GM23338 (cell line): Measurements from ENCODE around the gene FBXW11. TPM values are rescaled to one million over a fixed set of nuclear protein-coding genes. Genes with fewer than 3 reads are reported as not detected.
A peak's percentile ranks its signal among the peaks of the same experiment; 100 is the strongest.

ENCODE experiments used
- ATAC-seq: fragments of 200-7000 bp; cut with Tn5 transposase; 3 replicates; pipeline ENCODE4 v1.9.1; 2020
- DNase-seq: peaks from one replicate; pipeline ENCODE4 v3.0.0-alpha.2; 2015; ENCODE audit warnings: low spot score
- H2AFZ ChIP-seq: fragments of 200-600 bp; sonication (generic); 2 replicates; pipeline ENCODE4 v1.8.0; 2016; ENCODE audit warnings: antibody characterized with exemption, mild to moderate bottlenecking, moderate library complexity
- H3F3A ChIP-seq: fragments of 200-600 bp; sonication (generic); replicated peaks from 2 replicates; pipeline ENCODE4 v1.8.0; 2017; ENCODE audit warnings: antibody characterized with exemption, mixed run types, low read depth
- H3K27ac ChIP-seq: fragments of 200-600 bp; sonication (generic); 2 replicates; pipeline ENCODE4 v1.6.1; 2016; ENCODE audit warnings: low read depth
- H3K27me3 ChIP-seq: fragments of 200-600 bp; sonication (generic); 2 replicates; pipeline ENCODE4 v1.8.0; 2016; ENCODE audit warnings: mild to moderate bottlenecking, mixed run types, moderate library complexity; ENCODE audit not compliant: insufficient read depth
- H3K36me3 ChIP-seq: fragments of 200-600 bp; sonication (generic); 2 replicates; pipeline ENCODE4 v1.8.0; 2016; ENCODE audit warnings: mild to moderate bottlenecking; ENCODE audit not compliant: insufficient read depth
- H3K4me1 ChIP-seq: fragments of 200-600 bp; sonication (generic); 2 replicates; pipeline ENCODE4 v1.8.0; 2016; ENCODE audit warnings: mild to moderate bottlenecking, moderate library complexity; ENCODE audit not compliant: insufficient read depth
- H3K4me2 ChIP-seq: fragments of 200-600 bp; sonication (generic); 2 replicates; pipeline ENCODE4 v1.7.1; 2017; ENCODE audit warnings: mixed run types
- H3K4me3 ChIP-seq: fragments of 200-600 bp; sonication (generic); 2 replicates; pipeline ENCODE4 v1.6.1; 2016; ENCODE audit warnings: mixed run types
- H3K79me2 ChIP-seq: fragments of 200-600 bp; sonication (generic); replicated peaks from 2 replicates; pipeline ENCODE4 v1.8.0; 2017; ENCODE audit warnings: mild to moderate bottlenecking; ENCODE audit not compliant: insufficient read depth
- H3K9me2 ChIP-seq: fragments of 200-600 bp; sonication (generic); 2 replicates; pipeline ENCODE4 v1.8.0; 2017; ENCODE audit not compliant: insufficient read depth
- H4K20me1 ChIP-seq: fragments of 200-600 bp; sonication (generic); replicated peaks from 2 replicates; pipeline ENCODE4 v1.8.0; 2017; ENCODE audit warnings: mild to moderate bottlenecking; ENCODE audit not compliant: insufficient read depth
- H3K27ac Mint-ChIP-seq: 2 replicates; pipeline ENCODE4 v1.8.0; 2020; ENCODE audit warnings: inconsistent platforms, mild to moderate bottlenecking, moderate library complexity, mixed read lengths
- H3K27me3 Mint-ChIP-seq: 3 replicates; pipeline ENCODE4 v1.8.0; 2022; ENCODE audit warnings: low read depth, mild to moderate bottlenecking, moderate library complexity, mixed read lengths, inconsistent platforms; ENCODE audit not compliant: insufficient read depth, poor library complexity
- H3K36me3 Mint-ChIP-seq: 3 replicates; pipeline ENCODE4 v1.8.0; 2021; ENCODE audit warnings: low read depth, mild to moderate bottlenecking, inconsistent platforms, moderate library complexity, mixed read lengths
- H3K4me1 Mint-ChIP-seq: 3 replicates; pipeline ENCODE4 v1.8.0; 2020; ENCODE audit warnings: mild to moderate bottlenecking, inconsistent platforms, mixed read lengths
- H3K4me3 Mint-ChIP-seq: 3 replicates; pipeline ENCODE4 v1.8.0; 2021; ENCODE audit warnings: moderate library complexity, mild to moderate bottlenecking, inconsistent platforms, mixed read lengths
- H3K9me3 Mint-ChIP-seq: 3 replicates; pipeline ENCODE4 v1.8.0; 2020; ENCODE audit warnings: moderate library complexity, mild to moderate bottlenecking, inconsistent platforms, mixed read lengths
- CREB1 ChIP-seq: fragments of 250-450 bp; sonication (Bioruptor Pico); IDR thresholded peaks from 2 replicates; pipeline ENCODE4 v1.5.0; 2020; ENCODE audit warnings: low read depth, mild to moderate bottlenecking, moderate library complexity
- EZH2 ChIP-seq: fragments of 200-600 bp; sonication (generic); IDR thresholded peaks from one replicate; pipeline ENCODE4 v1.8.0; 2017; ENCODE audit warnings: antibody characterized with exemption, mild to moderate bottlenecking, low read depth; ENCODE audit not compliant: unreplicated experiment
- EZH2phosphoT487 ChIP-seq: fragments of 200-600 bp; sonication (generic); IDR thresholded peaks from one replicate; pipeline ENCODE4 v1.8.1; 2018; ENCODE audit warnings: antibody characterized with exemption; ENCODE audit not compliant: unreplicated experiment
- JUNB ChIP-seq: IDR thresholded peaks from one replicate; pipeline ENCODE4 v1.6.1; 2016; ENCODE audit warnings: antibody characterized with exemption; ENCODE audit not compliant: unreplicated experiment
- NANOG ChIP-seq: IDR thresholded peaks from 2 replicates; pipeline ENCODE4 v1.6.1; 2016; ENCODE audit warnings: antibody characterized with exemption, borderline replicate concordance
- POLR2AphosphoS5 ChIP-seq: IDR thresholded peaks from 2 replicates; pipeline ENCODE4 v1.6.1; 2016; ENCODE audit warnings: antibody characterized with exemption, low read depth
- REST ChIP-seq: IDR thresholded peaks from one replicate; pipeline ENCODE4 v1.6.1; 2018; ENCODE audit warnings: antibody characterized with exemption; ENCODE audit not compliant: unreplicated experiment
- STAT1 ChIP-seq: IDR thresholded peaks from one replicate; pipeline ENCODE4 v1.6.1; 2016; ENCODE audit warnings: antibody characterized with exemption; ENCODE audit not compliant: unreplicated experiment
- ZNF114 ChIP-seq: fragments of 250-450 bp; sonication (Bioruptor Pico); IDR thresholded peaks from 2 replicates; pipeline ENCODE4 v1.5.0; 2020; ENCODE audit warnings: mild to moderate bottlenecking, moderate library complexity
- ZNF331 ChIP-seq: fragments of 250-450 bp; sonication (Bioruptor Pico); IDR thresholded peaks from 2 replicates; pipeline ENCODE4 v1.5.0; 2020; ENCODE audit warnings: low read depth, mild to moderate bottlenecking, moderate library complexity
- polyA plus RNA-seq: library from polyadenylated mRNA; unstranded; fragments of >200 nt; fragmentation: Nextera tagmentation; extraction: Ambion mirVana; gene quantifications from 2 replicates; pipeline ENCODE4 v1.2.1, GENCODE V29; 2016
- total RNA-seq: library from RNA; depleted of rRNA; stranded (reverse); fragments of >200 nt; shearing (Covaris generic); gene quantifications from 2 replicates; pipeline ENCODE4 v1.2.3, GENCODE V29; 2014
- TF ChIP-seq, protein P1 (sequence below), 2 experiments: fragments of 200-600 bp in 1 of 2; sonication (generic) in 1 of 2; conservative IDR thresholded peaks; 2 replicates each; pipeline versions ENCODE4 v1.5.1 to v1.6.1; 2016 to 2017; ENCODE audit warnings: antibody characterized with exemption in 2 of 2, low read depth in 2 of 2, mild to moderate bottlenecking in 2 of 2, moderate library complexity in 1 of 2

FBXW11 gene
- total and polyA plus RNA-seq, 2 experiments from 2014 or later: 45.0 to 88.0 TPM

GRCh38 chr5:171855265-171855664 lies 151.2 kb downstream of the FBXW11 start:
- TF ChIP-seq JUNB (no peak), POLR2AphosphoS5 (no peak), REST (no peak), ZNF114 (CRISPR knock-in tag) (no peak), EZH2 (no peak), ZNF331 (CRISPR knock-in tag) (no peak), NANOG (no peak), CREB1 (CRISPR knock-in tag) (no peak)
- TF ChIP-seq, protein P1, sequence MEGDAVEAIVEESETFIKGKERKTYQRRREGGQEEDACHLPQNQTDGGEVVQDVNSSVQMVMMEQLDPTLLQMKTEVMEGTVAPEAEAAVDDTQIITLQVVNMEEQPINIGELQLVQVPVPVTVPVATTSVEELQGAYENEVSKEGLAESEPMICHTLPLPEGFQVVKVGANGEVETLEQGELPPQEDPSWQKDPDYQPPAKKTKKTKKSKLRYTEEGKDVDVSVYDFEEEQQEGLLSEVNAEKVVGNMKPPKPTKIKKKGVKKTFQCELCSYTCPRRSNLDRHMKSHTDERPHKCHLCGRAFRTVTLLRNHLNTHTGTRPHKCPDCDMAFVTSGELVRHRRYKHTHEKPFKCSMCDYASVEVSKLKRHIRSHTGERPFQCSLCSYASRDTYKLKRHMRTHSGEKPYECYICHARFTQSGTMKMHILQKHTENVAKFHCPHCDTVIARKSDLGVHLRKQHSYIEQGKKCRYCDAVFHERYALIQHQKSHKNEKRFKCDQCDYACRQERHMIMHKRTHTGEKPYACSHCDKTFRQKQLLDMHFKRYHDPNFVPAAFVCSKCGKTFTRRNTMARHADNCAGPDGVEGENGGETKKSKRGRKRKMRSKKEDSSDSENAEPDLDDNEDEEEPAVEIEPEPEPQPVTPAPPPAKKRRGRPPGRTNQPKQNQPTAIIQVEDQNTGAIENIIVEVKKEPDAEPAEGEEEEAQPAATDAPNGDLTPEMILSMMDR (conservative IDR thresholded peaks at IDR 0.05; ENCODE audit: low read depth in 2 of 2): no peak
- peaks cover 28% of the 10 kb centered on the region for H3K4me1 Mint-ChIP-seq
- Histone ChIP-seq H3K27me3 (no peaks in the 10 kb centered on the region), H3K9me2 (no peaks in the 10 kb centered on the region), H3K27ac (no peak overlapping the region), H4K20me1 (peaks cover 2% of the 10 kb centered on the region), H3K79me2 (no peaks in the 10 kb centered on the region), H3K4me2 (no peak overlapping the region), H3K4me3 (no peak overlapping the region), H3K4me1 (0 out of 2 replicates have a peak, but pooled peaks cover 6% of the 10 kb centered on the region), H3F3A (0 out of 2 replicates have a peak, but pooled peaks cover 3% of the 10 kb centered on the region), H3K36me3 (no peaks in the 10 kb centered on the region), H2AFZ (no peak overlapping the region)
- H3K27ac Mint-ChIP-seq: no peak overlapping the region
- peaks cover 14% of the 10 kb centered on the region for H3K27me3 Mint-ChIP-seq
- ATAC-seq (no peak), DNase-seq (no peak)
- H3K9me3 Mint-ChIP-seq: no peaks in the 10 kb centered on the region
- no peak overlapping the region for H3K4me3 Mint-ChIP-seq
- peaks cover 3% of the 10 kb centered on the region for H3K36me3 Mint-ChIP-seq

- no peak overlapping the region for H3K27ac ChIP-seq
- H3K9me3 Mint-ChIP-seq: peaks cover 3% of the 10 kb centered on the region; the same call in 2 of the 3 replicates
- peak; percentile 71 for DNase-seq
Observed at GRCh38 chr5:171852255-171852681, 154.2 kb downstream of the FBXW11 start.

More at GRCh38 chr5:171852255-171852681, 154.2 kb downstream of the FBXW11 start:
- TF ChIP-seq EZH2phosphoT487 (no peak), REST (no peak), EZH2 (no peak), STAT1 (no peak)
- TF ChIP-seq, protein P1 (conservative IDR thresholded peaks at IDR 0.05; ENCODE audit: low read depth in 2 of 2): no peak
- H3K79me2 ChIP-seq: no peaks in the 10 kb centered on the region
- Mint-ChIP-seq H3K27ac (peak overlapping the region; percentile 76; the same call in 1 of the 2 replicates), H3K4me1 (peaks cover 17% of the 10 kb centered on the region), H3K4me3 (no peak overlapping the region), H3K27me3 (peaks cover 8% of the 10 kb centered on the region), H3K36me3 (peaks cover 9% of the 10 kb centered on the region)
- 0 out of 2 replicates have a peak, but pooled peaks cover 6% of the 10 kb centered on the region for H3K4me1 ChIP-seq
- H3K27me3 ChIP-seq: no peaks in the 10 kb centered on the region
- peak; percentile 38 for ATAC-seq
- H3K4me3 ChIP-seq: no peak overlapping the region
- H3F3A ChIP-seq: no peaks in the 10 kb centered on the region
- H3K9me2 ChIP-seq: no peaks in the 10 kb centered on the region
- H2AFZ ChIP-seq: no peak overlapping the region
- H3K4me2 ChIP-seq: no peak overlapping the region
- H3K36me3 ChIP-seq: no peaks in the 10 kb centered on the region
- no peaks in the 10 kb centered on the region for H4K20me1 ChIP-seq
